ENCODE data around the gene TYSND1.
"Not testable (repeated sequence)": the region's sequence is repeated elsewhere in the genome, so short reads cannot be mapped to it uniquely, and the experiment has no call there.

The TYSND1 gene

DNA sequence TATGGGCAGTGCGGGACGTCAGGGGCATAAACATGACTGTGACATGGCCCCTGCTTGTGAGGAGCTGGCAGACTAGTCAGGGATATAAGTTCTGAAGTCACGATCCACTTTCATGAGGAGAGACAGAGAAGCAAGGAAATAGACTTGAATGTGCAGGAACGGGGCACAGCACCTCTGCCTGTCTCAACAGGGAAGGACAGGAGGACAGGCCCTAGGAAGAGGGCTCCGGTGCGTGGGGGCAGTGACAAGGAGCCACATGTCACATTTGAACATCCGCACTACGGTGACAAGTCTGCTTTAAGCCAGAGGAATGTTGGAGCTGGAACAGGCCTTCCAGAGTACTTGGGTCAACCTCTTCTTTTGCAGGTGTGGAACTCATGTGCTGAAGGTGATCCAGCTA is 43.6 kb upstream of the TYSND1 start:
- Histone ChIP-seq H3K27me3 (ENCODE audit: insufficient read depth, insufficient read length) (no peaks in the 10 kb centered on the region), H3K9me3 (ENCODE audit: insufficient read depth, low read length) (no peaks in the 10 kb centered on the region), H3K9ac (ENCODE audit: insufficient read length, low read depth) (no peak overlapping the region), H3K36me3 (ENCODE audit: insufficient read depth, insufficient read length, low read length) (no peaks in the 10 kb centered on the region), H3K4me3 (ENCODE audit: insufficient read length, low read depth) (no peak overlapping the region), H3K4me1 (ENCODE audit: insufficient read depth, insufficient read length) (peaks cover 2% of the 10 kb centered on the region)
- TF ChIP-seq ZNF274 (IDR thresholded peaks at IDR 0.05; ENCODE audit: low read depth, low read length) (no peak), YY1 (IDR thresholded peaks at IDR 0.05; ENCODE audit: insufficient read depth, insufficient read length) (no peak), SUZ12 (IDR thresholded peaks at IDR 0.05; ENCODE audit: extremely low read depth, insufficient read depth, insufficient read length) (no peak)
- DNase-seq (ENCODE audit: low read depth, low spot score), result no peak

GRCh38 chr10:70188768-70189167 is 42.3 kb upstream of the TYSND1 start:
- TF ChIP-seq ZNF274 (IDR thresholded peaks at IDR 0.05; ENCODE audit: low read depth, low read length) (no peak), SUZ12 (IDR thresholded peaks at IDR 0.05; ENCODE audit: extremely low read depth, insufficient read depth, insufficient read length) (no peak), YY1 (IDR thresholded peaks at IDR 0.05; ENCODE audit: insufficient read depth, insufficient read length) (no peak)
- DNase-seq (ENCODE audit: low read depth, low spot score), result no peak
- Histone ChIP-seq H3K36me3 (ENCODE audit: insufficient read depth, insufficient read length, low read length) (no peaks in the 10 kb centered on the region), H3K4me3 (ENCODE audit: insufficient read length, low read depth) (no peak overlapping the region), H3K9me3 (ENCODE audit: insufficient read depth, low read length) (no peaks in the 10 kb centered on the region), H3K27me3 (ENCODE audit: insufficient read depth, insufficient read length) (no peaks in the 10 kb centered on the region), H3K4me1 (ENCODE audit: insufficient read depth, insufficient read length) (peaks cover 2% of the 10 kb centered on the region), H3K9ac (ENCODE audit: insufficient read length, low read depth) (no peak overlapping the region)

GRCh38 chr10:70186571-70186970 is 40.1 kb upstream of the TYSND1 start:
- no peak for DNase-seq (ENCODE audit: low read depth, low spot score)
- H3K4me1 ChIP-seq (ENCODE audit: insufficient read depth, insufficient read length), result peaks cover 2% of the 10 kb centered on the region
- no peaks in the 10 kb centered on the region for H3K9me3 ChIP-seq (ENCODE audit: insufficient read depth, low read length)

DNA sequence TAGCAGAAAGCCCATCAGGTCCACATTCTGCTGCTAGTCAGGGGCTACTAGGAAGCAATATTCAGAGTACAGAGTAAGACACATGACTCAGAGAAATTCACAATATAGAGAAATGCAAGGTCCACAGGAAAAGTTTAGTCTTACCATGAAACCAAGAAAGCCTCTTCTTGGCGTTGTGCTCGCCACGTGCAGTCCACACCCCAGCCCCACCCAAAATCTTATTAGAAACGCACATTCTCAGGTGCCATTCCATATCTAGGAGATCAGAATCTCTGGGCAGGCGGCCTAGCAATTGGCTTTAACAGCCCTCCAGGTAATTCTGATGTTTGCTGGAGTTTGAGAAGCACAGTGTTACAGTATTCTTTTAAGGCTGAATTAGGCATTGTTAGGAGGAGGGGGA is 39.6 kb upstream of the TYSND1 start:
- no peak overlapping the region for H3K4me3 ChIP-seq (ENCODE audit: insufficient read length, low read depth)
- DNase-seq (ENCODE audit: low read depth, low spot score), result no peak
- TF ChIP-seq SUZ12 (IDR thresholded peaks at IDR 0.05; ENCODE audit: extremely low read depth, insufficient read depth, insufficient read length) (no peak), YY1 (IDR thresholded peaks at IDR 0.05; ENCODE audit: insufficient read depth, insufficient read length) (no peak), ZNF274 (IDR thresholded peaks at IDR 0.05; ENCODE audit: low read depth, low read length) (no peak)

More at GRCh38 chr10:70186571-70186970, 40.1 kb upstream of the TYSND1 start:
- Histone ChIP-seq H3K4me3 (ENCODE audit: insufficient read length, low read depth) (no peak overlapping the region), H3K9ac (ENCODE audit: insufficient read length, low read depth) (no peak overlapping the region), H3K36me3 (ENCODE audit: insufficient read depth, insufficient read length, low read length) (no peaks in the 10 kb centered on the region), H3K27me3 (ENCODE audit: insufficient read depth, insufficient read length) (no peaks in the 10 kb centered on the region)
- TF ChIP-seq YY1 (IDR thresholded peaks at IDR 0.05; ENCODE audit: insufficient read depth, insufficient read length) (no peak), SUZ12 (IDR thresholded peaks at IDR 0.05; ENCODE audit: extremely low read depth, insufficient read depth, insufficient read length) (no peak), ZNF274 (IDR thresholded peaks at IDR 0.05; ENCODE audit: low read depth, low read length) (no peak)

DNA sequence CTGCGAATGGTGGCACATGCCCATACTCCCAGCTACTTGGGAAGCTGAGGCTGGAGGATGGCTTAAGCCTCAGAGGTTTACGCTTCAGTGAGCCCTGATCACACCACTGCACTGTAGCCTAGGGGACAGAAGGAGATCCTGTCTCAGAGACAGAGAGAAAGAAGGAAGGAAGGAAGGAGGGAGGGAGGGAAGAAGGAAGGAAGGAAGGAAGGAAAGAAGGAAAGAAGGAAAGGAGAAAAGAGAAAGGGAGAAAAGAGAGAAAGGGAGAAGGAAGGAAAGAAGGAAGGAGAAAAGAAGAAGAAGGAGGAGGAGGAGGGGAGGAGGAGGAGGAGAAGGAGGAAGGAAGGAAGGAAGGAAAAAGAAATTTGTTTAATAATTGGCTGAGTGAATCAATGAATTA is 36.8 kb upstream of the TYSND1 start:
- no peaks in the 10 kb centered on the region for H3K27me3 ChIP-seq (ENCODE audit: insufficient read depth, insufficient read length)
- H3K9ac ChIP-seq (ENCODE audit: insufficient read length, low read depth), result no peak overlapping the region
- H3K4me1 ChIP-seq (ENCODE audit: insufficient read depth, insufficient read length), result no peaks in the 10 kb centered on the region
- TF ChIP-seq YY1 (IDR thresholded peaks at IDR 0.05; ENCODE audit: insufficient read depth, insufficient read length) (no peak), SUZ12 (IDR thresholded peaks at IDR 0.05; ENCODE audit: extremely low read depth, insufficient read depth, insufficient read length) (no peak), ZNF274 (IDR thresholded peaks at IDR 0.05; ENCODE audit: low read depth, low read length) (no peak)
- H3K36me3 ChIP-seq (ENCODE audit: insufficient read depth, insufficient read length, low read length), result no peaks in the 10 kb centered on the region
- H3K9me3 ChIP-seq (ENCODE audit: insufficient read depth, low read length), result peaks cover 6% of the 10 kb centered on the region; the same call in 1 of the 2 replicates
- H3K4me3 ChIP-seq (ENCODE audit: insufficient read length, low read depth), result no peak overlapping the region
- no peak for DNase-seq (ENCODE audit: low read depth, low spot score)

More for the DNA sequence above, 39.6 kb upstream of the TYSND1 start:
- Histone ChIP-seq H3K9ac (ENCODE audit: insufficient read length, low read depth) (no peak overlapping the region), H3K27me3 (ENCODE audit: insufficient read depth, insufficient read length) (no peaks in the 10 kb centered on the region), H3K4me1 (ENCODE audit: insufficient read depth, insufficient read length) (peaks cover 2% of the 10 kb centered on the region), H3K9me3 (ENCODE audit: insufficient read depth, low read length) (no peaks in the 10 kb centered on the region), H3K36me3 (ENCODE audit: insufficient read depth, insufficient read length, low read length) (no peaks in the 10 kb centered on the region)

DNA sequence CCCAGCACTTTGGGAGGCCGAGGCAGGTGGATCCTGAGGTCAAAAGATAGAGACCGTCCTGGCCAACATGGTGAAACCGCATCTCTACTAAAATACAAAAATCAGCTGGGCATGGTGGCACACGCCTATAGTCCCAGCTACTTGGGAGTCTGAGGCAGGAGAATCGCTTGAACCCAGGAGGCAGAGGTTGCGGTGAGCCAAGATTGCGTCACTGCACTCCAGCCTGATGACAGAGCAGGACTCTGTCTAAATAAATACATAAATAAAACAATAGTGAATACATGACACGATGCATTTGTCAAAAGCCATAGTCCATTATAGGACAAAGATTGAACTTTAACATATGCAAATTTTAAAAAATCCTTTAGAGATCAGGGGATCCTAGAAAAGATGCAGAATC is 32.7 kb upstream of the TYSND1 start:
- not testable (repeated sequence) for H3K36me3 ChIP-seq (ENCODE audit: insufficient read depth, insufficient read length, low read length); H3K9me3 ChIP-seq (ENCODE audit: insufficient read depth, low read length); H3K9ac ChIP-seq (ENCODE audit: insufficient read length, low read depth); H3K4me1 ChIP-seq (ENCODE audit: insufficient read depth, insufficient read length); H3K27me3 ChIP-seq (ENCODE audit: insufficient read depth, insufficient read length); DNase-seq (ENCODE audit: low read depth, low spot score); H3K4me3 ChIP-seq (ENCODE audit: insufficient read length, low read depth)

DNA sequence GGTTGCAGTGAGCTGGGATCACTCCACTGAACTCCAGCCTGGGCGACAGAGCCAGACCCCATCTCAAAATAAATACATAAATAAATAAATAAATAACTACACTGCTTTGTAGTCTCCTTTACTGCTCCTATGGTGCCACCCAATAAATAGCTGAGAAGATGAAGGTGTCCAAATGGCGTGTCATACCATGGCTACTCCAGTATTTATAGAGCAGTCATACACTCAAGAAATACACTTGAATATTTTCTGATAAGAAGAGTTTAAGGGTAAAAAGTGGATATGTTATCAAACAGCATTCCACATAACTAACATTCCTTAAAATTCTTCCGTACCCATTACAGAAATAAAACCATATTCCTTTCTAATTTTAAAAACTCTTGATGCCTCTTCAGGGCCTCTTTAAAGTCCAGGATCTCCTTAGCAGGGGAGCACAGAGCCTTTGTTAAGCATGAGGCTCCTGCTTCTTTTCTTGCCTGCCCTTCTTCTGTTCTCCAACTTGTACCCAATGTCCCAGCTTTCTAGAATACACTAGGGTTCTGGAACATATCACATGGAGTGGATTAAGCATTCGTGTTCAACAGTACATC is 31.7 kb upstream of the TYSND1 start:
- Histone ChIP-seq H3K27me3 (ENCODE audit: insufficient read depth, insufficient read length) (no peaks in the 10 kb centered on the region), H3K36me3 (ENCODE audit: insufficient read depth, insufficient read length, low read length) (no peaks in the 10 kb centered on the region), H3K4me1 (ENCODE audit: insufficient read depth, insufficient read length) (peaks cover 3% of the 10 kb centered on the region), H3K4me3 (ENCODE audit: insufficient read length, low read depth) (no peak overlapping the region), H3K9me3 (ENCODE audit: insufficient read depth, low read length) (peaks cover 6% of the 10 kb centered on the region; the same call in 1 of the 2 replicates), H3K9ac (ENCODE audit: insufficient read length, low read depth) (no peak overlapping the region)
- no peak for DNase-seq (ENCODE audit: low read depth, low spot score)
- TF ChIP-seq SUZ12 (IDR thresholded peaks at IDR 0.05; ENCODE audit: extremely low read depth, insufficient read depth, insufficient read length), result no peak
- TF ChIP-seq YY1 (IDR thresholded peaks at IDR 0.05; ENCODE audit: insufficient read depth, insufficient read length), result no peak
- no peak for TF ChIP-seq ZNF274 (IDR thresholded peaks at IDR 0.05; ENCODE audit: low read depth, low read length)
